Measurements from ENCODE around the gene CCDC80. TPM values are rescaled to one million over a fixed set of nuclear protein-coding genes. Genes with fewer than 3 reads are reported as not detected.

CCDC80 gene, protein sequence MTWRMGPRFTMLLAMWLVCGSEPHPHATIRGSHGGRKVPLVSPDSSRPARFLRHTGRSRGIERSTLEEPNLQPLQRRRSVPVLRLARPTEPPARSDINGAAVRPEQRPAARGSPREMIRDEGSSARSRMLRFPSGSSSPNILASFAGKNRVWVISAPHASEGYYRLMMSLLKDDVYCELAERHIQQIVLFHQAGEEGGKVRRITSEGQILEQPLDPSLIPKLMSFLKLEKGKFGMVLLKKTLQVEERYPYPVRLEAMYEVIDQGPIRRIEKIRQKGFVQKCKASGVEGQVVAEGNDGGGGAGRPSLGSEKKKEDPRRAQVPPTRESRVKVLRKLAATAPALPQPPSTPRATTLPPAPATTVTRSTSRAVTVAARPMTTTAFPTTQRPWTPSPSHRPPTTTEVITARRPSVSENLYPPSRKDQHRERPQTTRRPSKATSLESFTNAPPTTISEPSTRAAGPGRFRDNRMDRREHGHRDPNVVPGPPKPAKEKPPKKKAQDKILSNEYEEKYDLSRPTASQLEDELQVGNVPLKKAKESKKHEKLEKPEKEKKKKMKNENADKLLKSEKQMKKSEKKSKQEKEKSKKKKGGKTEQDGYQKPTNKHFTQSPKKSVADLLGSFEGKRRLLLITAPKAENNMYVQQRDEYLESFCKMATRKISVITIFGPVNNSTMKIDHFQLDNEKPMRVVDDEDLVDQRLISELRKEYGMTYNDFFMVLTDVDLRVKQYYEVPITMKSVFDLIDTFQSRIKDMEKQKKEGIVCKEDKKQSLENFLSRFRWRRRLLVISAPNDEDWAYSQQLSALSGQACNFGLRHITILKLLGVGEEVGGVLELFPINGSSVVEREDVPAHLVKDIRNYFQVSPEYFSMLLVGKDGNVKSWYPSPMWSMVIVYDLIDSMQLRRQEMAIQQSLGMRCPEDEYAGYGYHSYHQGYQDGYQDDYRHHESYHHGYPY
- total RNA-seq (2014; rRNA removed; shearing (Covaris generic)), result 60.9 and 77.8 TPM in 2 replicates

DNA sequence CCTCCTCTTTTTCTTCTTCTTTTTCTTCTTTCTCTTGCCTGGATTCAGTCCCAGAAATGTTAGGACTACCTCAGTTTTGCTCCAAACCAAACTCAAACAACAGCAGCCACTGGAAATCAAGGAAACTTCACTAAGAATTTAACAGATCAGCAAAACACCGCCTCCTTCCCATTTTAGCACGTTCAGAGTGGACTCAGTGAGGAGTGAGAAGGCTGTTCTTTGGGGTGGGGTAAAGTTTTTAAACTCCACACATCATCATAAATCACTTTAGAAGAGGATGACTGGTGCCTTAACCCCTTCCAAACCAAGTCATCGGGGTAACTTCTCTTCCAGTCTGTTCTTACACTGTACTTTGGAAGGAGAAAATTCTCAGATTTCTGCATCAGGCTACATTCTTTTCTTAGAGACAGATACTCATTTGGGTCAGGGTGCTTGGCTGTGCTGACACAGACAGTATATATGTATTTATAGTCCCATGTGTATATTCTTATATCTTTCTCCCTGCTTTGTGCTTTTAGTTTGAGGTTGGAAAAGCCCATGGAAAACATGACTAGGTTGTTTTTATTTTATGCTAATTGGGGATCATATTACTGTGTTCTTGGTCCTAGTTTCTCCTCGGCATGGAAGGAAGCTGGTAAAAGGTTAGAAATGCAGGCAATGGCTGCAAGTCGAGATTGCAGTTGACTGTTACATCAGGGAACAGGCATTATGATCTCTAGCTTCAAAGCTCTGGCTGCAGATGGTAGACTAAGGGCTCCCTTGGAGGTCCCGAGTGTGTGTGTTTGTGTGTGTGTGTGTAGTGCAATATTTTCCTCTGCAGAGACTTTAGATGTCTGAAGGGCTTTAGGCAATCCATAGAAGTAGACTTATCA, at the start of gene CCDC80:
TSS of gene CCDC80 (minus strand) at position 214 of the 872 bp plus-strand sequence. CDS start 1,238 bp downstream, outside the sequence.
- peak; percentile 89 for DNase-seq (ENCODE audit: low read depth)

DNA sequence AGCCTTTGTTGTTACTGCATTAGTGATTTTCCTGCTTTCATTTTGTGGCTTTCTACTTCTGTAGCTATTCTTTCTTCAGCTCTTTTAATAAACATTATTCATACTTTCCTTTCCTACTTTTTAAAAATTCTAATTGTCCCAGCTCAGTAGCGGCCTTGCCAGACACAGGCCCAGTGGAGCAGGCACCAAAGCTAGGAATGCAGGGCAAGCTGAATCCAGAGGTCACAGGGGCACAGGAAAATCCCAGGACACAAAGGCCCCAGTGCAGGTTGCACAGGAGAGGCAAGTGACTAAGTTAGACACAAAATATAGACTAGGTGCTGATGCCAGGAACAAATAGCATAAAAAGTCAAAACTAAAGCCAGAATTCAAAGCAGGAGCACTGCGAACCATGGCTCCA, 49.0 kb upstream of the CCDC80 start:
- no peak for DNase-seq (ENCODE audit: low read depth)

DNA sequence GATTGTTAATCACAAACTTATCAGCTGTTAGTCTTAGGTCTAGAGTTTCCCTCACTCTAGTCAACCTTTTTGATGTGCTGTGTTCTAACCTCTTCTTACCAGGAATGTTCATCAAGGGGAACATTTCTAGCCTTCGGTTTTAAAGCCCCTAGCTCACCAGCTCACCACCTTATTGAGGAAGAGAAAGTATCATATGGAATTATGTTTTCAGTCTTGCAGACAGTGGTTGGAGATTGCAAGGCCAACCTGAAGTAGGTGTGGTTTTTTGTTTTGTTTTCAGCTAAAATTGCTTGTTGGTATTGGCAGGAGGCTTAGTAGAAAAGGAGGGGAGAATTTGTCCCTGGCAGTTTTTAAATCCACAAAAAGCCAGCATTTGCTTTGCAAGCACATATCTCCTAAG, 48.4 kb upstream of the CCDC80 start:
- DNase-seq (ENCODE audit: low read depth), result no peak

DNA sequence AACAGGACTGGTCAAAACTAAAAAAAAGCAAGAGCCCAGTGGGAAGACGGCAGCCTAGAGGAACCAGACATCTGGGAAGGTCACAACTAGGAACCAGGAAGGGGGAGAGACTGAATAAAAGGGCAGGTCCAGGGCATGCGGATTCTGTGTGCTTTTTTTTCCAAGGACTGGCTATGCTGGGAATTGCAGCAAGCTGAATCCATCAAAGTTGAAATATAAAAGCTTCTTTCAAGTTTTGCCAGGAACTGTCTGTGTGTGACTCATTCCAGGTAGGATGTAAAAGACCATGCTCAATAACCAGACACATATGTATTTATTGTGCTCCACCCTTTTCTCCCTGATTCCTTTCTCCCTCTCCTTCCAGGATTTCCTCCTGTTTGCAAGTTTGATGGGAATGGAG, 47.9 kb upstream of the CCDC80 start:
- DNase-seq (ENCODE audit: low read depth), result no peak

DNA sequence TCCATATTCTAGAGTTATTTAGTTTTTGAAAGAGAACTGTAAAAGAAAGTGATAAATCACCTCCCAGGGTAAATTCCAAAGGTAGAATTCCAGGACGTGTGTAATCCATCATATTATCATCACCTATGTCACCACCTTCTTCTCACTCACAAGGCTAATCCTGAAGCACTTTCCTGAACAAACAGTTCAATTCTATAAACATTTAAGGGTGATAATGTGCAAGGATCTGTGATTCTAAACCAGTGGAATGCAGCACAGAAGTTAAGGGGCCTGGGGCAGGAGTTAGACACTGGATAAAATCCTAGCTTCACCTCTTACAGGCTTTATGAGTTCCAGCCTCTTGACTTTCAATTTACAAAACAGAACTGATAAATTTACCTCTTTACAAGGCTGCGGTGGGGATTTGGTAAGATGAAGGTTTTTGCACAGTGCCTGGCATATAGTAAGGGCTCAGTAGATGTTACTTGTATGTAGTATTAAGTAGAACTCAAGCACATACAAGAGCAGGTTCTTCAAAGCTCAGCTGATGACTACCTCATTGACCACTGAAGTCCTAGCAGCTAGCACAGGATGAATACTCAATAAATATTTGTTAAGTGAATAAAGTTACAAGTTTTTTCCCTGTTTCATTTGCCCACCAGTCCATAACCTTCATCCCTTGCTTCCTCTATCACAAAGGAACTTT, 47.3 kb upstream of the CCDC80 start:
- DNase-seq (ENCODE audit: low read depth), result peak; percentile 65

DNA sequence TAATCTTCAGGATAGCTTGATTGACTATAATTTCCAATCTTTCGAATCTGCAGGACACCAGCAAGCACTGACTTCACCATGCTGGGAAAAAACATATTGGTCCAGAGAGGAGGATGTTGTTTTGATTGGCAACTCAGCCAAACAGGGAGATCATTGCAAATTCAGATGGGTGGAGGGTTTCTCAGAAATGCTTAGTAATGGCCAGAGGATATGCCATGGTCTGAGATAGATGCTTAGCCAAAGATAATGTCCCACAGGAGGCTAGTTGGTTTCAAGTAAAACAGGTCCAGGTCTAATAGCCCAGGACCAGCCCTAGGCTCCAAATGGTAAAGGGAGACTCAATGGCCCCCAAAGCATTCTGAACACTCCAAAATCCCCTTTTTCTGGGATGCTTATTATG, 46.7 kb upstream of the CCDC80 start:
- peak; percentile 25 for DNase-seq (ENCODE audit: low read depth)

DNA sequence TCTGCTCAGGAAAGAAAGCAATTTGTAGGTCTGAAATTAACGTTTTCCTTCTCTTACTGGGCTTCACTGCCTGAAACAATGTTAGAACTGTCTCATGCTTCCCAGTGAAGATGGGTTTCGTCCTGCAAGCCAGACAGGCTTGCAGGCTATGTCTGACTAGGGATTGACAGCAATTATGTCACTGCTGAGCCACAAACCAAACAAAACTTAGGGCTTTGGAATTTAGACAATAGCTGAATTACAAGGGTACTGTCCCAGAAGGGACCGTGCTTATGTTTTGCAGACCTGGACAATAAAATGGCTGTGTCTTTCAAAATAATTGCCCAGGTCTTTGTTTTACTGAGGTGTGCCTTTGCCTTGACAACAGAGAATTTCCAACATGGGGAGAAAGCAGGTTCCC, 46.3 kb upstream of the CCDC80 start:
- DNase-seq (ENCODE audit: low read depth), result peak; percentile 24

DNA sequence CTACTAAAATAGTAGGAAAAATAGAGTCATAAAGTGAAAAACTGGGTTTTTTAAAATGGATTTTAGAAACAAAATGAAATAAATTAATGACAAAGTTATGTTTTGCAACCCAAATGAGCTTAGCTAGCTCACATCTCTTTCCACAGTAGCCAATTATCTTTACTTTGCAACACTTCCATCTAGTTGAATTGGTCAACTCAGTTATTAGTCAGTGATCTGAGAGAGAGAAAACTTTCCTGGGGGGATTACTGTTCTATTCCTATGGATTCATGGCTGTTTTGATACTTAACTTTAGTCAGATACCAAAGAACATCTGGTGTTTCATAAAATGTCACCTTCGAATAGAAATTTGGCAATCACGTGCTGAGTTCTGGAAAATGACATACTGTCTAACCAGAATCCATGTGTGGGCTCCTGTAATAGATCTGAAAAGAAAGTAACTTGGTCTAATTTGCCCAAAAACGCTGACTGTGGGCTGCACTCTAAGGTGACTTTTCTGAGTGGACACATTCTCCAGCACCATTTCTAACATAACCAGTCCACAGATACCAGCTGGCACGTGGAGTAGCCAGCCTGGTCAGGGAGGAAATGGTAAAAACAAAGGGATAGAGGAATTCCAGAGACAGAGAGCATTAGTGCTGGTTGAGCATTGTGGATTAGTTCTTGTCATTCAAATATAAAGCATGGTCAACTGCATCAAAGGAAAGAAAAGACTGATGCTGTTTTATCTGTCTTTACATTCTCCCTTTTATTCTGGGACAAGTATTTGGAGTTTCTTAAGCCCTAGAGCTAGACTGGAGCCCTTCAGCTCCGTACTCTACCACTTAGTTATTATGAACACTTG, 45.2 kb upstream of the CCDC80 start:
- no peak for DNase-seq (ENCODE audit: low read depth)

DNA sequence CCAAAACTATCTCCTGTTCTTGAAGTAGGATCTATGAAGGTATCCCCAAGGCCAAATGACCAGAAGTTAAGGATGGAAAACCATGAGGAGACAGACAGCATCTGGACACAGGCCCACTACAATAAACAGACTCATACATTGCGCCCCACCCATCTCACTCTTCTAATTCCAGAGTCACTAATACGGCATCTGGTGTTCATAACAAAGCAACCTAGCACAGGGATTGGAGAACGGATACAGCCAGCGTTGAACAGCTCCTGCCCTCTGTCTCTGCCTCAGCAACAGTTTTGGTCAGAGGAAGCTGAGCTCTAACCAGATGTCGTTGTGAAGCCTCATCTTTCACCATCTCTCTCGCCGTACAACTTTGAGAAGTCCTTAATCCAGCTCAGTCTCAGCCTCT, 44.5 kb upstream of the CCDC80 start:
- no peak for DNase-seq (ENCODE audit: low read depth)

DNA sequence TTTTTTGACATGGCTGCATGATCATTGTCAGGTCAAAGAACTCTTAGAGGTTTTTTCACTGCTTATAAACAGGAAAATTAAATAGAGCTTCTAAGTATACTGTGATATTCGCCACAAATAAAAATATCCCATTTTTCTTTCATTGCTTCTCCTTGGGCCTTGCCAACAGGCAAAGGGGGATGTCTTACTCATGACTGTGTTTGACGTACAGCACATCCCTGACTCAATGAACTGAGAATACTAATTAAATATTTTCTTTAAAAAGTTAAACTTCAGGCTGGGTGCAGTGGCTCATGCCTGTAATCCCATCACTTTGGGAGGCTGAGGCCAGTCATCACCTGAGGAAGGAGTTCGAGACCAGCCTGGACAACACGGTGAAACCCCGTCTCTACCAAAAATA, 41.4 kb upstream of the CCDC80 start:
- no peak for DNase-seq (ENCODE audit: low read depth)

DNA sequence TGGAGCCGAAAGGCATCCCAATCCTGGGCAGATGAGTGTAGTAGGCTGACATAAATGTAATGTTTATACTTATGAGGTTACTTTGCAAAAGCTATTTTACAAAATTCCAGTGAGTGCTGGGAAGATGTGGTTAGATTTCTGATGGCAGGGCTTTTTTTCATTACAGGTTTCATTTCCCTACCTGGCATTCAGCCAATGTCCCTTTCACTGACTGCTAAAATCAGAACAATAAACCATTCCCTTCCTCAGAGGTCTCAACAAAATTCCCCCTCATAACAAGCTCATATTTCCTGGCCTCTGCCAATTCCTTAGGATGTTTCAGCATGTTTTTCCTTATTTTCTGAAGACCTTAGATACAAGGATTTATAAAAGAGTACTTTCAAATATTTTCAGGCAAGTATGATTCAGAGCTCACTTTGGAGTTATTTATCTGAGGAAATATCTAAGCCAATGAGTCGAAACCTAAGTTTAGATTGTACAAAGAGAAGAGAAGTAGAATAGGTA, 40.9 kb upstream of the CCDC80 start:
- DNase-seq (ENCODE audit: low read depth), result peak; percentile 73

DNA sequence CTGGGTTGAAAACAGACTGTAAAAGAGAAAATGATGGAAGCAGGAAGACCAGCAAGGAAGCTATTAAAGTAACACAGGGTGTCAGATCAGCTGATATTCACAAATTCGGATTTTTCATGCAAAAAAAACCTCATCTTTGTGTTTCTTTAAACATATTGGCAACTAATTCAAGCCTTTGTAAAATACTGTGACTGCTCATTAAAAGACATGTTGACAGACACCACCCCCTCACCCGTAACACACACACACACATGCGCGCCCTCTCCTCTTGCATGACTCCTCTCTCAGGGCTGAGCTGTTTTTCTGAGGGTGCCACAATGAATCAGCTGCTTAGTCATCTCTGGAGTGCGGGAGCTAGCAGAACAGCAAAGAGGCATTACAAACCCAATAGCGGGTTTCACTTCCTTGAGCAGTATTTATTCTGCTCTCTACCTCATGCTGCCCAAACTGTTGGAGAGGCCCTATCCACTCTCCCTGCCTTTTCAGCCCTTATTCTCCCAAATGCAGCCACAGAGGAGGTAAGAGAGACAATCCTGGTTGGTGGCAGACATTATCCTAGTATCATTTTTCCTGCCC, 35.8 kb upstream of the CCDC80 start:
- peak; percentile 97 for DNase-seq (ENCODE audit: low read depth)

DNA sequence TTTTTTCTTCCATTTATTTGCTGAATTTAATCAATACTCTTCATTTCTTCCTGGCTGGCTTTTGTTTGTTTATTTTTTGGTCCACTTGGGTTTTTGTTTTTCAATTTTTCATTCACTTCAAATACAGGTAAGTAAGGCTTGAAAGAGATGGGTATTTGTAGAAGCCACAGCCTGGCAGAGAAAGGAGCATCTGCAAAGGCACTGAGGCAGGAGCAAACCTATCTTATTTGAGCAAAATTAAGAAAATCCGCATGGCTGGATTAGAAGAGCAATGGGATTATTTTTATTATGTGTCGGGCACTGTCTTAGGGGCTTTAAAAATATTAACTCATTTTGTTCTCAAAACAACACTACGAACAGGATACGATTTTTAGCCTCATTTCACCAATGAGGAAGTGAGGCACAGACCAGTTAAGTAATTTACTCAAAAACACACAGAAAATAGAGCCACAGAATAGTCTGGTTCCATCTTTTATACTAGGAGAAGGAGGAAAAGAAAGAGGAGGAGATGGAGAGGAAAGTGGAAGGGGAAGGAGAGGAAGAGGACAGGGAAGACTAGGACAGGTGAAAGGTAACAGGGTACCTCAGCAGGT, 35.1 kb upstream of the CCDC80 start:
- DNase-seq (ENCODE audit: low read depth), result no peak

DNA sequence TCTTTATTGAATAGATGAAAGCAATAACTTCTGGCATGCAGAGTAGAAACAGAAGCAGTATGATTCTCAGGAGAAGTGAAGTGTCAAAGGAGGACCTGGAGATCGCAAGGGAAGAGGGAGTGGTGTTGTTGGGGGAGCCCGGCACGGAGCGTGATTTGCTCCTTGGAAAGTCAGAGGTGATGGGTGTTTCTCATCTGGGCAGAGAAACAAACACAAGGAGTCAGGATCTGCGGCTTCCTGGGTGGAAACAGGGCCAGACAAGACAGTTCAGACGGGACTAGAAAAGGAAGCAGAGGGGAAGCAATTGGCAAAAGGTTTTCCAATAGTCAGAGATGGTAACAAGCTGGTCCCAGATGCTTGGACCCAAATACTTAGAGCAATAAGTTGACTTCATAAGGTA, 34.4 kb upstream of the CCDC80 start:
- DNase-seq (ENCODE audit: low read depth), result peak; percentile 32

DNA sequence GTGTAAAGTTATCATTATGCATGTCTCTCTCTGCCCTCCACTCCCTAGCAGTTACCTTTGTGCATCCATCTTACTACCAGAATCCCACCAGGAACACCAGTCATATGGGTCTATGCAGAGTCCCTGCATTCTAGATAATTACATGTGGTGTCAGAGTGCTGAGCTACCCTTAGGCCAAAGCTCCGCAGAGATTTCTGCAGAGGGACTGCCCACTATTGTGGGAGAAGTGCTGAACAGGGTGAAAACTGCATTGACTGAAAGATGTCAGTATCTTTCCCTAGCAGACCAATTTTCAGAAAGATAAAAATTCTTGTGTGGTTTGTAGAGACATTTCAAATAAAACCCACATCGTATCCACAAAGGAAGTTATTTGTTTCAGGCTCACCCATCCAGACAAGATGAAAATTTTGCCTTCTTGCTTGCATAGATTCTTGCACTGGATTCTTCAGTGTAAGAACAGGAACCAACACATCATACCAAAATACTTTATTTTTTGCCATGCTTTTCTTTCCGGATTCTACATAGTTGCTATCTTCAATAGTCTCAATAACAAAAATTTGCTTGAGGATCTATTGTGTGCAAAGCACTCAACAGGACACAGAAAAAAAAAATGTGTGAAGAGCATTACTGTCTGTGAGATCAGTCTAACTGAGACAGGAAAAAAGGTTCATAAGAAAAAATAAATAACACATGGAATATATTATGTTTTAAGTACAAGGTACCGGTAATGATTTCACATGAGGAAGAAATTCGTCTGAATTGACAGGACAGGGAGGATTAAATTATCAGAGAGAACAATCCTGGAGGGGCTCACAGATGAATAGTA, 32.0 kb upstream of the CCDC80 start:
- DNase-seq (ENCODE audit: low read depth), result no peak

DNA sequence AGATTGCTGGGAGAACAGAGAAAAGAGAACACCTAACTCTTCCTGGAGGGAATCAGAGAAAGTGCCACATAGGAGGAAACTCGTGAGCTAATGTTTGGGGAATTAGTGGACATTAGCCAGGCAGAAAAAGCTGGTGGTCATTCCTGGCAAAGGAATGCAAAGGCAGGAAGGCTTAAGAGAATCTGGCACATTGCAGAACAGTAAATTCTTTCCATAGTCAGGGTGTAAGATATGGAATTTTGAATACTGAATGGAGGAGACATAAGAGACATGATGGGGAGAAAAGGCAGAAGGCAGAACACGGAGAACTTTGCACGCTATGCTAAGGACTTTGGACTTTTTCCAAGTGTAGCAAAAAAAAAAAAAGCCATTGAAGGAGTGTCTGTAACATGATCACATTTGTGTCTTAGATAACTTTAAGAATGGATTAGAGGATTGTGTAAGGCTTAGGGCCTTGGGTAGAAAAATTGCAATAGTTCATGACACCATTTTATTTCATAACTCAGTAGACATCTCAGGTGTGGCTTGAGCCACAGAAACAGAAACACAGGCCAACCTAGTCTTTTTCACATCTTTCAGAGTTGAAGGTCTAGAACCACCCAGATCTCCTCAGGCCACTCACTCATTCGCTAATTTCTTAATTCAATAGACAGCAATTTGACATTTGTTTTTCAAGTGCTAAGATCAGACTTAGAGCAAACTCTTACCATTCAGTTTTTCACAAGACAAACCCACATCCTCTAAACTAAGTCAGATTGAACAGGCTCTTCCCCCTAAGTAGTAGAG, 31.2 kb upstream of the CCDC80 start:
- DNase-seq (ENCODE audit: low read depth), result peak; percentile 82

DNA sequence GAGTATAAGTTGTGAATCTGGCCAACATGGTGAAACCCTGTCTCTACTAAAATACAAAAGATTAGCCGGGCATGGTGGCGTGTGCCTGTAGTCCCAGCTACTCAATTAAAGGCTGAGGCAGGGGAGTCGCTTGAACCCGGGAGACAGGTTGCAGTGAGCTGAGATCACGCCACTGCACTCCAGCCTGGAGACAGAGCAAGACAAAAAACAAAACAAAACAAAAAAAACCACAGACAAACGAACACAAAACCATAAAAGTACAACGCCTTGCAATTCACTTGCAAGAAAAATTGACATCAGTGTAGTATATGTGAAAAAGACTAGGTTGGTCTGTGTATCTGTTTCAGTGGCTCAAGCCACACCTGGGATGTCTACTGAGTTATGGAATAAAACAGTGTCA, 29.9 kb upstream of the CCDC80 start:
- no peak for DNase-seq (ENCODE audit: low read depth)

Data from Daoy (cell line).